ENCODE results near the gene CYSLTR2. TPM values are rescaled to one million over a fixed set of nuclear protein-coding genes. Genes with fewer than 3 reads are reported as not detected.

The CYSLTR2 gene
- total RNA-seq, 1 donor from 2014 or later, result not detected

DNA sequence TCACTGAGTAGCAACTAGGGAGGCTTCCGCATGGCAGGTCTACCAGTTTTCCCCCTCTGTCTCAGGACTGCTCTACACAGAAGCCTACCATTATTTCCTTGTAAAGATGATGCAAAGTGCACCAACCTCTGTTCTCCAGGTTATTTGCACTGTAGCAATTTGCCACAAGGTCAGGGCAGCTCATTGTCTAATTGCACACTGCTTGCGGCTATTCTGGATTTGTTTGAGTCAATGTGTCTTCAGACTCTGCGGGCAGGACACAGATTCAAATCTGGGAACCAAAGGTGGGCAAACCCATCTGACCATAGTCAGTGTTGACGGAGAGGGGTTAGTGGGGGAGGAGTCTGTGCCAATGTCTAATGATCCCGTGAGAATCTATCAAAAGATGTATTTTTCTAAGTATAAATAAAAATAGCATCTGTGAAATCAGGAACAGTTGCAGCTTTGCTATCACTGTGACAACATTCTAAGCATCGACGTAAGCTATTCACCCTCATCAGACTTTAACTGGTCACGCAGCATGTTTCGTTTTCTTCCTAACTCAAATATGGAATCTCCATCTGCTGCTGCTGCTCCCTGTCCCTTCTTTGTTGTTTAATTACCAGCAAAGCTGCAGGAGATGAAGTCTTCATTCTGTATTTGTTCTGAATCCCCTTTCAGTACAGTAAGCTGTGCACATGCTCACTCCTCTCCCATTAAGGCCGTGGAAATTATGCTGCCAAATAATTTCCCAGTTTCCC is 26.4 kb downstream of the CYSLTR2 start:
- TF ChIP-seq, protein P1, sequence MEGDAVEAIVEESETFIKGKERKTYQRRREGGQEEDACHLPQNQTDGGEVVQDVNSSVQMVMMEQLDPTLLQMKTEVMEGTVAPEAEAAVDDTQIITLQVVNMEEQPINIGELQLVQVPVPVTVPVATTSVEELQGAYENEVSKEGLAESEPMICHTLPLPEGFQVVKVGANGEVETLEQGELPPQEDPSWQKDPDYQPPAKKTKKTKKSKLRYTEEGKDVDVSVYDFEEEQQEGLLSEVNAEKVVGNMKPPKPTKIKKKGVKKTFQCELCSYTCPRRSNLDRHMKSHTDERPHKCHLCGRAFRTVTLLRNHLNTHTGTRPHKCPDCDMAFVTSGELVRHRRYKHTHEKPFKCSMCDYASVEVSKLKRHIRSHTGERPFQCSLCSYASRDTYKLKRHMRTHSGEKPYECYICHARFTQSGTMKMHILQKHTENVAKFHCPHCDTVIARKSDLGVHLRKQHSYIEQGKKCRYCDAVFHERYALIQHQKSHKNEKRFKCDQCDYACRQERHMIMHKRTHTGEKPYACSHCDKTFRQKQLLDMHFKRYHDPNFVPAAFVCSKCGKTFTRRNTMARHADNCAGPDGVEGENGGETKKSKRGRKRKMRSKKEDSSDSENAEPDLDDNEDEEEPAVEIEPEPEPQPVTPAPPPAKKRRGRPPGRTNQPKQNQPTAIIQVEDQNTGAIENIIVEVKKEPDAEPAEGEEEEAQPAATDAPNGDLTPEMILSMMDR (conservative IDR thresholded peaks at IDR 0.05; ENCODE audit: low read depth, low read length), result no peak
- no peak for DNase-seq (ENCODE audit: low read depth)
- no peak overlapping the region for H3K4me3 ChIP-seq (ENCODE audit: low read depth, low read length)

DNA sequence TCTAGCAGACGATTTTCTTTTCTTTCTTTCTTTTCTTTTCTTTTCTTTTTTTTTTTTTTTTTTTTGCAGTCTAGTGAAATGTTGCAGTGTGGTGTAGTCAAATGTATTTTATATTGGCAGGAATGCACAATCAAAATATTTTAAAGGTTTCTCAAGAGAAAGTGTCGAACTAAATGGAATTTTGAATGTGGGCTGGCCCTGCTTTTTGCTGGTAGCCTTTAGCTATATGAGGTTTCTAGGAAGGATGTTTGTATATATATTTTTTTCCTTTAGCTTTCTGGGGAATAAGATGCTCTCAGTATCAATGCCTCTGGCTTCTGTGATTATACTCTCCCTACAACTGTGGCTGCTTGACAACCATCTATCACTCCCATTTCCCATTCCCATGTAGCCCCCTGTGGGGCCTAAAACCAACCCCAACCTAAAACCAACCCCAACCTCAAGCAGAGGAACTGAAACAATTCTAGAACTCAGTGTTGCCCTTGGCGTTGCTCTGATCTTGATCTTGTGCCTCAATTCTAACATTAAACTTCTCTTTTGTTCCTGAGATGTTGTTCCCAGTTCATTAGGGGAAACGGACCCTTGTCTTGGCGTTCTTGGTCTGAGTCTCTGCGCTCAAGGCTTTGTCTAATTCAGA is 27.1 kb downstream of the CYSLTR2 start:
- DNase-seq (ENCODE audit: low read depth), result no peak
- TF ChIP-seq, protein P1 (conservative IDR thresholded peaks at IDR 0.05; ENCODE audit: low read depth, low read length), result no peak
- H3K4me3 ChIP-seq (ENCODE audit: low read depth, low read length), result no peak overlapping the region

DNA sequence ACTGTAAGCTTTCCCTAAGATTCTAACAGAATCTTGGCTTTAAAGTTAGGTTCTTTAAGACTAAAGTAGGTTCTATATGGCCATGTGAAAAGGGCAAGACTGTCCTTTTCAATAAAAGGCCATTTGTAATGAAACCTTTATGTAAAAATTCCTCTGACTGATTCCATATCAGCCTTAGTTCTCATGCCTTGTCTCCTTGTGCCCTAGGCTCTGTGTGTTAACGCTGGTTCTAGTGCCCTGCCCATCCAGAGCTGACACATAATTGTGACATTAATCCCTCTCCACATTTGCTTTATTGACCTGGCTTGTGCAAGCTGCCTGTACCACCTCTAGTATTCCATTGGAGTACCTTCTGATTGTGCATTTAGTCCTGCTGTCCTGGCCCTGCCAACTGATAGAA is 28.2 kb downstream of the CYSLTR2 start:
- TF ChIP-seq, protein P1 (conservative IDR thresholded peaks at IDR 0.05; ENCODE audit: low read depth, low read length), result no peak
- DNase-seq (ENCODE audit: low read depth), result no peak
- no peak overlapping the region for H3K4me3 ChIP-seq (ENCODE audit: low read depth, low read length)

DNA sequence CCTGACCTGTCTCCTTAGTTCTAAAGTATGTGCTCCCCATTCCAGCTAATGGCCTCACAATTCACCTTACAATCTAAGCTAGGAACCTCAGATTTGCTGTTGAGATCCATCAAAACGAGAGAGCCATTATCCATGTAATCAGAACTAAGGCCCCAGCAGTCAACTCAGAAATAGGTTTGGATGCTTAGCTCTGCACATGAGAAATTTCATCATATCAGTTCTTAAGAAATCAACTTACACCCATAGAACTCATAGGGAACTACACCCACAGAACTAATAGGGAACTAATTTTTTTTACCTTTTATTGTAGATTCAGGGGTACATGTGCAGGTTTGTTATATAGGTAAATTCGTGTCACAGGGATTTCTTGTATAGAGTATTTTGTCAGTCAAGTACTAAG is 28.7 kb downstream of the CYSLTR2 start:
- TF ChIP-seq, protein P1 (conservative IDR thresholded peaks at IDR 0.05; ENCODE audit: low read depth, low read length), result no peak
- H3K4me3 ChIP-seq (ENCODE audit: low read depth, low read length), result no peak overlapping the region
- DNase-seq (ENCODE audit: low read depth), result no peak

DNA sequence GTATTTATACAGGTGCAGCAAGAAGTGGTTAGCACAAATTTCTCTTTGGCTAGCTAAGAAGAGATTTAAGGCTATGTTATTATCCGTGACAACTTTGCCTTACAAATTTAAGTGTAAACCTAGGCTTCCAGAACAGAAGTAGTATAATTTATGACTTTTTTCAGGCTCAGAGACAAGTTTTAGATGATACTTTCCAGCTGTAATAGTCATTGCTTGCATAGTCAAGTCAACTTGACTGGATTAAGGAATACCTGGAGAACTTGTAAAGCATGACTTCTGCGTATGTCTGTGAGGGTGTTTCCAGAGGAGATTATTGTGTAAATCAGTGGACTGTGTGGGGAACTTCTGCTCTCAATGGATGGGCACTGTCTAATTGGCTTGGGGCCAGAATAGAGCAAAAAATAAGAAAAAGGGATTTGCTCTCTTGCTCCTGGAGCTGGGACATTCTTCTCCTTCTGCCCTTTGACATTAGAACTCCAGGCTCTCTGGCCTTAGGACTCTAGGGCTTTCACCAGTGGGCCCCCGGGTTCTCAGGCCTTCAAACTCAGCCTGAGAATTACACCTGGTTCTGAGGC is 33.0 kb downstream of the CYSLTR2 start:
- H3K4me3 ChIP-seq (ENCODE audit: low read depth, low read length), result no peak overlapping the region
- TF ChIP-seq, protein P1 (conservative IDR thresholded peaks at IDR 0.05; ENCODE audit: low read depth, low read length), result no peak
- DNase-seq (ENCODE audit: low read depth), result no peak

DNA sequence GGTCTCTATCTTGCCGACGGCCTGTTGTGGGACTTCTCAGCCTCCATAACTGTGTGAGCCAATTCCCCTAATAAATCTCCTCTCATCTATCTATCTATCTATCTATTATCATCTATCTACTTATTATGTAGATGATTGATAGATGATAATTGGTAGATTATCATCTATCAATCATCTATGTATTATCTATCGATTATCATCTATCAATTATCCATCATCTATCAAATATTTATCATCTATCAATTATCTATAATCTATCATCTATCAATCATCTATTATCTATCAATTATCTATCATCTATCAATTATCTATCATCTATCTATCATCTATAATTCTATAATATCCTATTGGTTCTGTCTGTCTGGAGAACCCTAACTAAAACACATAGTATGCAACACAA is 33.5 kb downstream of the CYSLTR2 start:
- no peak for DNase-seq (ENCODE audit: low read depth)

More for the DNA sequence above, 33.5 kb downstream of the CYSLTR2 start:
- TF ChIP-seq, protein P1 (conservative IDR thresholded peaks at IDR 0.05; ENCODE audit: low read depth, low read length), result no peak
- no peak overlapping the region for H3K4me3 ChIP-seq (ENCODE audit: low read depth, low read length)
